GM23338 (cell line): ENCODE results near the gene MMP28. TPM values are rescaled to one million over a fixed set of nuclear protein-coding genes. Genes with fewer than 3 reads are reported as not detected.

Experiments
- ATAC-seq: fragments of 200-7000 bp; cut with Tn5 transposase; 3 replicates; pipeline ENCODE4 v1.9.1; 2020
- DNase-seq: peaks from one replicate; pipeline ENCODE4 v3.0.0-alpha.2; 2015; ENCODE audit warnings: low spot score
- H2AFZ ChIP-seq: fragments of 200-600 bp; sonication (generic); 2 replicates; pipeline ENCODE4 v1.8.0; 2016; ENCODE audit warnings: antibody characterized with exemption, mild to moderate bottlenecking, moderate library complexity
- H3F3A ChIP-seq: fragments of 200-600 bp; sonication (generic); replicated peaks from 2 replicates; pipeline ENCODE4 v1.8.0; 2017; ENCODE audit warnings: antibody characterized with exemption, mixed run types, low read depth
- H3K27ac ChIP-seq: fragments of 200-600 bp; sonication (generic); 2 replicates; pipeline ENCODE4 v1.6.1; 2016; ENCODE audit warnings: low read depth
- H3K27me3 ChIP-seq: fragments of 200-600 bp; sonication (generic); 2 replicates; pipeline ENCODE4 v1.8.0; 2016; ENCODE audit warnings: mild to moderate bottlenecking, mixed run types, moderate library complexity; ENCODE audit not compliant: insufficient read depth
- H3K36me3 ChIP-seq: fragments of 200-600 bp; sonication (generic); 2 replicates; pipeline ENCODE4 v1.8.0; 2016; ENCODE audit warnings: mild to moderate bottlenecking; ENCODE audit not compliant: insufficient read depth
- H3K4me1 ChIP-seq: fragments of 200-600 bp; sonication (generic); 2 replicates; pipeline ENCODE4 v1.8.0; 2016; ENCODE audit warnings: mild to moderate bottlenecking, moderate library complexity; ENCODE audit not compliant: insufficient read depth
- H3K4me2 ChIP-seq: fragments of 200-600 bp; sonication (generic); 2 replicates; pipeline ENCODE4 v1.7.1; 2017; ENCODE audit warnings: mixed run types
- H3K4me3 ChIP-seq: fragments of 200-600 bp; sonication (generic); 2 replicates; pipeline ENCODE4 v1.6.1; 2016; ENCODE audit warnings: mixed run types
- H3K79me2 ChIP-seq: fragments of 200-600 bp; sonication (generic); replicated peaks from 2 replicates; pipeline ENCODE4 v1.8.0; 2017; ENCODE audit warnings: mild to moderate bottlenecking; ENCODE audit not compliant: insufficient read depth
- H3K9me2 ChIP-seq: fragments of 200-600 bp; sonication (generic); 2 replicates; pipeline ENCODE4 v1.8.0; 2017; ENCODE audit not compliant: insufficient read depth
- H4K20me1 ChIP-seq: fragments of 200-600 bp; sonication (generic); replicated peaks from 2 replicates; pipeline ENCODE4 v1.8.0; 2017; ENCODE audit warnings: mild to moderate bottlenecking; ENCODE audit not compliant: insufficient read depth
- H3K27ac Mint-ChIP-seq: 2 replicates; pipeline ENCODE4 v1.8.0; 2020; ENCODE audit warnings: inconsistent platforms, mild to moderate bottlenecking, moderate library complexity, mixed read lengths
- H3K27me3 Mint-ChIP-seq: 3 replicates; pipeline ENCODE4 v1.8.0; 2022; ENCODE audit warnings: low read depth, mild to moderate bottlenecking, moderate library complexity, mixed read lengths, inconsistent platforms; ENCODE audit not compliant: insufficient read depth, poor library complexity
- H3K36me3 Mint-ChIP-seq: 3 replicates; pipeline ENCODE4 v1.8.0; 2021; ENCODE audit warnings: low read depth, mild to moderate bottlenecking, inconsistent platforms, moderate library complexity, mixed read lengths
- H3K4me1 Mint-ChIP-seq: 3 replicates; pipeline ENCODE4 v1.8.0; 2020; ENCODE audit warnings: mild to moderate bottlenecking, inconsistent platforms, mixed read lengths
- H3K4me3 Mint-ChIP-seq: 3 replicates; pipeline ENCODE4 v1.8.0; 2021; ENCODE audit warnings: moderate library complexity, mild to moderate bottlenecking, inconsistent platforms, mixed read lengths
- H3K9me3 Mint-ChIP-seq: 3 replicates; pipeline ENCODE4 v1.8.0; 2020; ENCODE audit warnings: moderate library complexity, mild to moderate bottlenecking, inconsistent platforms, mixed read lengths
- CREB1 ChIP-seq: fragments of 250-450 bp; sonication (Bioruptor Pico); IDR thresholded peaks from 2 replicates; pipeline ENCODE4 v1.5.0; 2020; ENCODE audit warnings: low read depth, mild to moderate bottlenecking, moderate library complexity
- EZH2 ChIP-seq: fragments of 200-600 bp; sonication (generic); IDR thresholded peaks from one replicate; pipeline ENCODE4 v1.8.0; 2017; ENCODE audit warnings: antibody characterized with exemption, mild to moderate bottlenecking, low read depth; ENCODE audit not compliant: unreplicated experiment
- EZH2phosphoT487 ChIP-seq: fragments of 200-600 bp; sonication (generic); IDR thresholded peaks from one replicate; pipeline ENCODE4 v1.8.1; 2018; ENCODE audit warnings: antibody characterized with exemption; ENCODE audit not compliant: unreplicated experiment
- JUNB ChIP-seq: IDR thresholded peaks from one replicate; pipeline ENCODE4 v1.6.1; 2016; ENCODE audit warnings: antibody characterized with exemption; ENCODE audit not compliant: unreplicated experiment
- NANOG ChIP-seq: IDR thresholded peaks from 2 replicates; pipeline ENCODE4 v1.6.1; 2016; ENCODE audit warnings: antibody characterized with exemption, borderline replicate concordance
- POLR2AphosphoS5 ChIP-seq: IDR thresholded peaks from 2 replicates; pipeline ENCODE4 v1.6.1; 2016; ENCODE audit warnings: antibody characterized with exemption, low read depth
- REST ChIP-seq: IDR thresholded peaks from one replicate; pipeline ENCODE4 v1.6.1; 2018; ENCODE audit warnings: antibody characterized with exemption; ENCODE audit not compliant: unreplicated experiment
- STAT1 ChIP-seq: IDR thresholded peaks from one replicate; pipeline ENCODE4 v1.6.1; 2016; ENCODE audit warnings: antibody characterized with exemption; ENCODE audit not compliant: unreplicated experiment
- ZNF114 ChIP-seq: fragments of 250-450 bp; sonication (Bioruptor Pico); IDR thresholded peaks from 2 replicates; pipeline ENCODE4 v1.5.0; 2020; ENCODE audit warnings: mild to moderate bottlenecking, moderate library complexity
- ZNF331 ChIP-seq: fragments of 250-450 bp; sonication (Bioruptor Pico); IDR thresholded peaks from 2 replicates; pipeline ENCODE4 v1.5.0; 2020; ENCODE audit warnings: low read depth, mild to moderate bottlenecking, moderate library complexity
- polyA plus RNA-seq: library from polyadenylated mRNA; unstranded; fragments of >200 nt; fragmentation: Nextera tagmentation; extraction: Ambion mirVana; gene quantifications from 2 replicates; pipeline ENCODE4 v1.2.1, GENCODE V29; 2016
- total RNA-seq: library from RNA; depleted of rRNA; stranded (reverse); fragments of >200 nt; shearing (Covaris generic); gene quantifications from 2 replicates; pipeline ENCODE4 v1.2.3, GENCODE V29; 2014
- TF ChIP-seq, protein P1 (sequence below): fragments of 250-450 bp; sonication (Bioruptor Pico); IDR thresholded peaks from 2 replicates; pipeline ENCODE4 v1.5.0; 2020; ENCODE audit warnings: mild to moderate bottlenecking, moderate library complexity
- TF ChIP-seq, protein P2 (sequence below), 2 experiments: fragments of 200-600 bp in 1 of 2; sonication (generic) in 1 of 2; conservative IDR thresholded peaks; 2 replicates each; pipeline versions ENCODE4 v1.5.1 to v1.6.1; 2016 to 2017; ENCODE audit warnings: antibody characterized with exemption in 2 of 2, low read depth in 2 of 2, mild to moderate bottlenecking in 2 of 2, moderate library complexity in 1 of 2
- TF ChIP-seq, protein P3 (sequence below): IDR thresholded peaks from 2 replicates; pipeline ENCODE4 v1.6.1; 2016; ENCODE audit warnings: antibody characterized with exemption

MMP28 gene
- total and polyA plus RNA-seq, 2 experiments from 2014 or later = not detected

DNA sequence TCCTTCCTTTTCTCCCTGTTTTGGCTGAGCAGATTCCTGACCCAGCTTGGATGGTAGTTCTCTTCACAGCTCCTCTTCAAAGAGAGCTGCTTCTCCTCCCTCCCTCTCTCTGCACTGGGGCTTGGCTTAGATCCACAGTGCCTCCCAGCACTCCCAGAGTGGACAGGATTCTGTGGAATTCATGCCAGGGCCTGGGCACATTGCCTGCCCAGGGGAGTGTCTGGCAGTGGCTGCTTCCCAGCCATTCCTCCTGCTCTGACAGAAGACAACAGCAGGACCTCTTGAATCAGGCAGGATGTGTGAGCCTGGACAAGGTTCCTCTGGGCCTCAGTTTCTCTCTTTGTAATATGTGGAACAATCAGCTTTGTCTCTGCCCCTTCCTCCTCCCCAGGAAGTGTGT is 4.5 kb upstream of the MMP28 start:
- Histone ChIP-seq H2AFZ (no peak overlapping the region), H3K4me2 (no peak overlapping the region), H3K27ac (no peak overlapping the region), H4K20me1 (no peaks in the 10 kb centered on the region), H3K9me2 (no peaks in the 10 kb centered on the region), H3K4me3 (no peak overlapping the region), H3K79me2 (no peaks in the 10 kb centered on the region), H3K36me3 (no peaks in the 10 kb centered on the region), H3K27me3 (peaks cover 36% of the 10 kb centered on the region), H3K4me1 (no peaks in the 10 kb centered on the region), H3F3A (peaks cover 6% of the 10 kb centered on the region)
- Mint-ChIP-seq H3K4me1 (no peaks in the 10 kb centered on the region), H3K4me3 (no peak overlapping the region), H3K36me3 (no peaks in the 10 kb centered on the region; the same call in 2 of the 3 replicates), H3K27me3 (peaks cover 33% of the 10 kb centered on the region), H3K27ac (no peak overlapping the region), H3K9me3 (no peaks in the 10 kb centered on the region)
- TF ChIP-seq CREB1 (CRISPR knock-in tag) (no peak), ZNF114 (CRISPR knock-in tag) (no peak), REST (no peak), ZNF331 (CRISPR knock-in tag) (no peak), STAT1 (no peak), EZH2phosphoT487 (no peak), JUNB (no peak), EZH2 (no peak), POLR2AphosphoS5 (no peak), NANOG (no peak)
- TF ChIP-seq, protein P1, sequence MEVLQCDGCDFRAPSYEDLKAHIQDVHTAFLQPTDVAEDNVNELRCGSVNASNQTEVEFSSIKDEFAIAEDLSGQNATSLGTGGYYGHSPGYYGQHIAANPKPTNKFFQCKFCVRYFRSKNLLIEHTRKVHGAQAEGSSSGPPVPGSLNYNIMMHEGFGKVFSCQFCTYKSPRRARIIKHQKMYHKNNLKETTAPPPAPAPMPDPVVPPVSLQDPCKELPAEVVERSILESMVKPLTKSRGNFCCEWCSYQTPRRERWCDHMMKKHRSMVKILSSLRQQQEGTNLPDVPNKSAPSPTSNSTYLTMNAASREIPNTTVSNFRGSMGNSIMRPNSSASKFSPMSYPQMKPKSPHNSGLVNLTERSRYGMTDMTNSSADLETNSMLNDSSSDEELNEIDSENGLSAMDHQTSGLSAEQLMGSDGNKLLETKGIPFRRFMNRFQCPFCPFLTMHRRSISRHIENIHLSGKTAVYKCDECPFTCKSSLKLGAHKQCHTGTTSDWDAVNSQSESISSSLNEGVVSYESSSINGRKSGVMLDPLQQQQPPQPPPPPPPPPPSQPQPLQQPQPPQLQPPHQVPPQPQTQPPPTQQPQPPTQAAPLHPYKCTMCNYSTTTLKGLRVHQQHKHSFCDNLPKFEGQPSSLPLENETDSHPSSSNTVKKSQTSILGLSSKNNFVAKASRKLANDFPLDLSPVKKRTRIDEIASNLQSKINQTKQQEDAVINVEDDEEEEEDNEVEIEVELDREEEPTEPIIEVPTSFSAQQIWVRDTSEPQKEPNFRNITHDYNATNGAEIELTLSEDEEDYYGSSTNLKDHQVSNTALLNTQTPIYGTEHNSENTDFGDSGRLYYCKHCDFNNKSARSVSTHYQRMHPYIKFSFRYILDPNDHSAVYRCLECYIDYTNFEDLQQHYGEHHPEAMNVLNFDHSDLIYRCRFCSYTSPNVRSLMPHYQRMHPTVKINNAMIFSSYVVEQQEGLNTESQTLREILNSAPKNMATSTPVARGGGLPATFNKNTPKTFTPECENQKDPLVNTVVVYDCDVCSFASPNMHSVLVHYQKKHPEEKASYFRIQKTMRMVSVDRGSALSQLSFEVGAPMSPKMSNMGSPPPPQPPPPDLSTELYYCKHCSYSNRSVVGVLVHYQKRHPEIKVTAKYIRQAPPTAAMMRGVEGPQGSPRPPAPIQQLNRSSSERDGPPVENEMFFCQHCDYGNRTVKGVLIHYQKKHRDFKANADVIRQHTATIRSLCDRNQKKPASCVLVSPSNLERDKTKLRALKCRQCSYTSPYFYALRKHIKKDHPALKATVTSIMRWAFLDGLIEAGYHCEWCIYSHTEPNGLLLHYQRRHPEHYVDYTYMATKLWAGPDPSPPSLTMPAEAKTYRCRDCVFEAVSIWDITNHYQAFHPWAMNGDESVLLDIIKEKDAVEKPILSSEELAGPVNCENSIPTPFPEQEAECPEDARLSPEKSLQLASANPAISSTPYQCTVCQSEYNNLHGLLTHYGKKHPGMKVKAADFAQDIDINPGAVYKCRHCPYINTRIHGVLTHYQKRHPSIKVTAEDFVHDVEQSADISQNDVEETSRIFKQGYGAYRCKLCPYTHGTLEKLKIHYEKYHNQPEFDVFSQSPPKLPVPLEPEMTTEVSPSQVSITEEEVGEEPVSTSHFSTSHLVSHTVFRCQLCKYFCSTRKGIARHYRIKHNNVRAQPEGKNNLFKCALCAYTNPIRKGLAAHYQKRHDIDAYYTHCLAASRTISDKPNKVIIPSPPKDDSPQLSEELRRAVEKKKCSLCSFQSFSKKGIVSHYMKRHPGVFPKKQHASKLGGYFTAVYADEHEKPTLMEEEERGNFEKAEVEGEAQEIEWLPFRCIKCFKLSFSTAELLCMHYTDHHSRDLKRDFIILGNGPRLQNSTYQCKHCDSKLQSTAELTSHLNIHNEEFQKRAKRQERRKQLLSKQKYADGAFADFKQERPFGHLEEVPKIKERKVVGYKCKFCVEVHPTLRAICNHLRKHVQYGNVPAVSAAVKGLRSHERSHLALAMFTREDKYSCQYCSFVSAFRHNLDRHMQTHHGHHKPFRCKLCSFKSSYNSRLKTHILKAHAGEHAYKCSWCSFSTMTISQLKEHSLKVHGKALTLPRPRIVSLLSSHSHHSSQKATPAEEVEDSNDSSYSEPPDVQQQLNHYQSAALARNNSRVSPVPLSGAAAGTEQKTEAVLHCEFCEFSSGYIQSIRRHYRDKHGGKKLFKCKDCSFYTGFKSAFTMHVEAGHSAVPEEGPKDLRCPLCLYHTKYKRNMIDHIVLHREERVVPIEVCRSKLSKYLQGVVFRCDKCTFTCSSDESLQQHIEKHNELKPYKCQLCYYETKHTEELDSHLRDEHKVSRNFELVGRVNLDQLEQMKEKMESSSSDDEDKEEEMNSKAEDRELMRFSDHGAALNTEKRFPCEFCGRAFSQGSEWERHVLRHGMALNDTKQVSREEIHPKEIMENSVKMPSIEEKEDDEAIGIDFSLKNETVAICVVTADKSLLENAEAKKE (CRISPR knock-in tag) = no peak
- TF ChIP-seq, protein P2, sequence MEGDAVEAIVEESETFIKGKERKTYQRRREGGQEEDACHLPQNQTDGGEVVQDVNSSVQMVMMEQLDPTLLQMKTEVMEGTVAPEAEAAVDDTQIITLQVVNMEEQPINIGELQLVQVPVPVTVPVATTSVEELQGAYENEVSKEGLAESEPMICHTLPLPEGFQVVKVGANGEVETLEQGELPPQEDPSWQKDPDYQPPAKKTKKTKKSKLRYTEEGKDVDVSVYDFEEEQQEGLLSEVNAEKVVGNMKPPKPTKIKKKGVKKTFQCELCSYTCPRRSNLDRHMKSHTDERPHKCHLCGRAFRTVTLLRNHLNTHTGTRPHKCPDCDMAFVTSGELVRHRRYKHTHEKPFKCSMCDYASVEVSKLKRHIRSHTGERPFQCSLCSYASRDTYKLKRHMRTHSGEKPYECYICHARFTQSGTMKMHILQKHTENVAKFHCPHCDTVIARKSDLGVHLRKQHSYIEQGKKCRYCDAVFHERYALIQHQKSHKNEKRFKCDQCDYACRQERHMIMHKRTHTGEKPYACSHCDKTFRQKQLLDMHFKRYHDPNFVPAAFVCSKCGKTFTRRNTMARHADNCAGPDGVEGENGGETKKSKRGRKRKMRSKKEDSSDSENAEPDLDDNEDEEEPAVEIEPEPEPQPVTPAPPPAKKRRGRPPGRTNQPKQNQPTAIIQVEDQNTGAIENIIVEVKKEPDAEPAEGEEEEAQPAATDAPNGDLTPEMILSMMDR (conservative IDR thresholded peaks at IDR 0.05; ENCODE audit: low read depth in 2 of 2) = no peak
- TF ChIP-seq, protein P3, sequence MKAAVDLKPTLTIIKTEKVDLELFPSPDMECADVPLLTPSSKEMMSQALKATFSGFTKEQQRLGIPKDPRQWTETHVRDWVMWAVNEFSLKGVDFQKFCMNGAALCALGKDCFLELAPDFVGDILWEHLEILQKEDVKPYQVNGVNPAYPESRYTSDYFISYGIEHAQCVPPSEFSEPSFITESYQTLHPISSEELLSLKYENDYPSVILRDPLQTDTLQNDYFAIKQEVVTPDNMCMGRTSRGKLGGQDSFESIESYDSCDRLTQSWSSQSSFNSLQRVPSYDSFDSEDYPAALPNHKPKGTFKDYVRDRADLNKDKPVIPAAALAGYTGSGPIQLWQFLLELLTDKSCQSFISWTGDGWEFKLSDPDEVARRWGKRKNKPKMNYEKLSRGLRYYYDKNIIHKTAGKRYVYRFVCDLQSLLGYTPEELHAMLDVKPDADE = no peak
- ATAC-seq (no peak), DNase-seq (no peak)
